ENCODE measurements around the gene NAV3.

GRCh38 chr12:78060186-78060585, 229.5 kb downstream of the NAV3 start:
- no peak for TF ChIP-seq CTCF (IDR thresholded peaks at IDR 0.05; ENCODE audit: low read depth, low read length, poor library complexity, severe bottlenecking)
- no peak for TF ChIP-seq EZH2phosphoT487 (IDR thresholded peaks at IDR 0.05; ENCODE audit: borderline replicate concordance, low read length)
